Epithelial cell of proximal tubule (primary cell): ENCODE data around the gene ZNF304. TPM values are rescaled to one million over a fixed set of nuclear protein-coding genes. Genes with fewer than 3 reads are reported as not detected.

Experiments used
- DNase-seq: peaks from one replicate; pipeline ENCODE4 v3.0.0-alpha.2; 2011; ENCODE audit warnings: low read depth
- H3K4me3 ChIP-seq: 2 replicates; pipeline ENCODE4 v1.5.1; 2011; ENCODE audit warnings: low read depth, mild to moderate bottlenecking, low read length
- CTCF ChIP-seq: conservative IDR thresholded peaks from 2 replicates; pipeline ENCODE4 v1.5.1; 2012; ENCODE audit warnings: low read depth, mild to moderate bottlenecking, low read length
- total RNA-seq: library from RNA; depleted of rRNA; stranded (reverse); fragments of >200 nt; gene quantifications from 2 replicates; pipeline ENCODE4 v1.2.3, GENCODE V29; 2015

The ZNF304 gene
- total RNA-seq, 1 donor from 2014 or later, result 2.7 TPM

- peak; percentile 91 for DNase-seq
- H3K4me3 ChIP-seq, result peak within 1 kb of the TSS; percentile 90
- TF ChIP-seq CTCF, result peak; percentile 16
These were observed 38.9 kb downstream of the ZNF304 start, which contains the start of gene ZNF548 for GRCh38 chr19:57389730-57390598. ZNF548 (plus strand) TSS chr19:57389854; CDS start chr19:57390100, 246 bp downstream.

- DNase-seq, result no peak
- no peak overlapping the region for H3K4me3 ChIP-seq
These were observed 44.6 kb downstream of the ZNF304 start for GRCh38 chr19:57395710-57396109.

GRCh38 chr19:57398868-57399267 is 47.8 kb downstream of the ZNF304 start:
- H3K4me3 ChIP-seq, result no peak overlapping the region
- no peak for TF ChIP-seq CTCF
- no peak for DNase-seq

More at GRCh38 chr19:57395710-57396109, 44.6 kb downstream of the ZNF304 start:
- no peak for TF ChIP-seq CTCF

- H3K4me3 ChIP-seq, result no peak overlapping the region
- no peak for TF ChIP-seq CTCF
- DNase-seq, result no peak
These were observed 52.9 kb downstream of the ZNF304 start for GRCh38 chr19:57403737-57404563.

- no peak overlapping the region for H3K4me3 ChIP-seq
- peak; percentile 22 for DNase-seq
- peak; percentile 90 for TF ChIP-seq CTCF
These were observed 55.5 kb downstream of the ZNF304 start for GRCh38 chr19:57406516-57407123.

Other genes starting within 250 kb of the ZNF304 start
- gene USP29, start 231.3 kb upstream of the ZNF304 start, total RNA-seq, result not detected in 2 replicates
- gene ZIM3, start 206.1 kb upstream of the ZNF304 start, total RNA-seq, result not detected in 2 replicates
- gene DUXA, start 183.8 kb upstream of the ZNF304 start, total RNA-seq, result not detected in 2 replicates
- 9.6 and 9.8 TPM in 2 replicates for gene ZNF264, start 159.8 kb upstream of the ZNF304 start, total RNA-seq
- gene AURKC, start 120.2 kb upstream of the ZNF304 start, total RNA-seq, result 1.2 and 2.7 TPM in 2 replicates
- 4.3 and 7.8 TPM in 2 replicates for gene ZNF805, start 110.6 kb upstream of the ZNF304 start, total RNA-seq
- 17.0 and 30.3 TPM in 2 replicates for gene ZNF460, start 70.8 kb upstream of the ZNF304 start, total RNA-seq
- gene ZNF543, start 30.8 kb upstream of the ZNF304 start, total RNA-seq, result 4.2 and 5.7 TPM in 2 replicates
- gene TRAPPC2B, start 12.3 kb downstream of the ZNF304 start, total RNA-seq, result 14.8 and 36.2 TPM in 2 replicates
- 1.3 and 3.4 TPM in 2 replicates for gene ZNF547, start 12.3 kb downstream of the ZNF304 start, total RNA-seq
- gene ZNF548, start 38.6 kb downstream of the ZNF304 start, total RNA-seq, result 4.7 and 6.1 TPM in 2 replicates
- 2.5 and 4.6 TPM in 2 replicates for gene ZNF17, start 59.9 kb downstream of the ZNF304 start, total RNA-seq
- 8.6 and 16.3 TPM in 2 replicates for gene ZNF749, start 84.1 kb downstream of the ZNF304 start, total RNA-seq
- 0.07 TPM in 1 of 2 replicates, not detected in the other for gene VN1R1, start 105.9 kb downstream of the ZNF304 start, total RNA-seq
- 6.1 and 6.2 TPM in 2 replicates for gene ZNF772, start 126.3 kb downstream of the ZNF304 start, total RNA-seq
- gene ZNF419, start 136.5 kb downstream of the ZNF304 start, total RNA-seq, result 2.5 and 3.8 TPM in 2 replicates
- gene ZNF773, start 148.7 kb downstream of the ZNF304 start, total RNA-seq, result 4.6 and 5.4 TPM in 2 replicates
- 1.7 and 2.4 TPM in 2 replicates for gene ZNF549, start 176.1 kb downstream of the ZNF304 start, total RNA-seq
- gene ZNF550, start 208.6 kb downstream of the ZNF304 start, total RNA-seq, result 1.8 and 4.6 TPM in 2 replicates
- 2.0 and 3.8 TPM in 2 replicates for gene ZNF416, start 227.6 kb downstream of the ZNF304 start, total RNA-seq
- gene ZIK1, start 232.9 kb downstream of the ZNF304 start, total RNA-seq, result 3.6 and 4.8 TPM in 2 replicates
- 5.4 and 10.3 TPM in 2 replicates for gene ZNF530, start 248.6 kb downstream of the ZNF304 start, total RNA-seq